DND-41 (cell line): Measurements from ENCODE around the gene RGS1.

Source experiments
- ATAC-seq: fragments of 200-7000 bp; cut with Tn5 transposase; 3 replicates; pipeline ENCODE4 v1.9.1; 2021; ENCODE audit warnings: low read depth; ENCODE audit not compliant: insufficient read depth
- DNase-seq: peaks from one replicate; pipeline ENCODE4 v3.0.0-alpha.2; 2020
- H2AFZ ChIP-seq: 2 replicates; pipeline ENCODE4 v1.6.0; 2012; ENCODE audit warnings: low read depth, low read length
- H3K27ac ChIP-seq: 2 replicates; pipeline ENCODE4 v1.5.1; 2012; ENCODE audit warnings: low read length, inconsistent platforms
- H3K27me3 ChIP-seq: fragments of 200-600 bp; sonication (generic); 2 replicates; pipeline ENCODE4 v1.6.0; 2012; ENCODE audit warnings: low read length, mild to moderate bottlenecking, inconsistent platforms; ENCODE audit not compliant: insufficient read depth, poor library complexity
- H3K36me3 ChIP-seq: 2 replicates; pipeline ENCODE4 v1.5.1; 2012; ENCODE audit warnings: low read length, inconsistent platforms; ENCODE audit not compliant: insufficient read depth
- H3K4me1 ChIP-seq: 2 replicates; pipeline ENCODE4 v1.5.1; 2012; ENCODE audit warnings: mild to moderate bottlenecking, low read length; ENCODE audit not compliant: insufficient read depth
- H3K4me2 ChIP-seq: 2 replicates; pipeline ENCODE4 v1.6.0; 2012; ENCODE audit warnings: mild to moderate bottlenecking, moderate library complexity, low read length, inconsistent platforms; ENCODE audit not compliant: insufficient read depth
- H3K4me3 ChIP-seq, 2 experiments: fragments of 200-600 bp in 1 of 2; shearing (Covaris generic) in 1 of 2; 2 replicates each; pipeline ENCODE4 v1.5.1; 2012 to 2016; ENCODE audit warnings: inconsistent platforms in 2 of 2, low read length in 2 of 2, mild to moderate bottlenecking in 2 of 2, low read depth in 1 of 2, moderate library complexity in 1 of 2
- H3K79me2 ChIP-seq: 2 replicates; pipeline ENCODE4 v1.6.0; 2012; ENCODE audit warnings: low read length, inconsistent platforms; ENCODE audit not compliant: insufficient read depth
- H3K9ac ChIP-seq: 2 replicates; pipeline ENCODE4 v1.6.0; 2012; ENCODE audit warnings: low read depth, mild to moderate bottlenecking, inconsistent platforms, low read length, moderate library complexity
- H3K9me3 ChIP-seq: 2 replicates; pipeline ENCODE4 v1.5.1; 2012; ENCODE audit warnings: low read length, moderate library complexity, mild to moderate bottlenecking, inconsistent platforms; ENCODE audit not compliant: insufficient read depth, severe bottlenecking
- H4K20me1 ChIP-seq: 2 replicates; pipeline ENCODE4 v1.6.0; 2012; ENCODE audit warnings: low read length; ENCODE audit not compliant: insufficient read depth
- CTCF ChIP-seq: IDR thresholded peaks from 2 replicates; pipeline ENCODE4 v1.5.1; 2012; ENCODE audit warnings: borderline replicate concordance, low read length, moderate library complexity, mild to moderate bottlenecking; ENCODE audit not compliant: poor library complexity, severe bottlenecking; ENCODE audit errors: extremely low read depth
- EZH2 ChIP-seq: IDR thresholded peaks from 3 replicates; pipeline ENCODE4 v1.6.1; 2012; ENCODE audit warnings: borderline replicate concordance, low read depth, mild to moderate bottlenecking, moderate library complexity, low read length, inconsistent platforms; ENCODE audit not compliant: severe bottlenecking

Gene RGS1

DNA sequence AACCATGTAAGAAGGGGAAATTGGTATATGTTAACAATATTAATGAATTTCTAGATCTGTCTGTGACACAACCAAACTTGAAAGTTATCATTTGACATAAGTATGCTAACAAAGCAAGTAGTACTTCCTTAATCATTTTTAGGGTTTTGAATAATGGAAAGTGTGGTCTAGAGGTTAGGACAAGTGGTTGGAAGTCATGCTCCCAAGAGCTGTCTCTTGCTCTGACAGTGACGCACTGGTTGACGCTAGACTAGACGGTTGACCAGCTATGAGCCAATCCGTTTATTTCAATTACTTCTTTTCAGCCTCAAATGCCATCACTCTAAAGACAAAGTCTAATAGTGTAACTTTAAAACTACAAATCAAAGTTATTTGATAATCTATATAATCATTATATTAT is 20.7 kb upstream of the RGS1 start:
- ATAC-seq = no peak
- H3K9ac ChIP-seq = no peak overlapping the region

GRCh38 chr1:192555399-192555798 is 20.2 kb upstream of the RGS1 start:
- no peak for DNase-seq
- no peaks in the 10 kb centered on the region for H4K20me1 ChIP-seq
- no peaks in the 10 kb centered on the region for H3K27me3 ChIP-seq
- 0 out of 2 replicates have a peak overlapping the region, but pooled peaks have one; percentile 9 for H2AFZ ChIP-seq
- no peak for ATAC-seq
- no peak overlapping the region for H3K4me2 ChIP-seq
- H3K4me1 ChIP-seq = peaks cover 74% of the 10 kb centered on the region
- no peak overlapping the region for H3K4me3 ChIP-seq
- H3K9ac ChIP-seq = no peak overlapping the region
- TF ChIP-seq EZH2 = no peak
- no peak for TF ChIP-seq CTCF
- H3K79me2 ChIP-seq = peaks cover 4% of the 10 kb centered on the region
- no peaks in the 10 kb centered on the region for H3K9me3 ChIP-seq
- H3K36me3 ChIP-seq = no peaks in the 10 kb centered on the region
- 0 out of 2 replicates have a peak overlapping the region, but pooled peaks have one; percentile 39 for H3K27ac ChIP-seq

More for the DNA sequence above, 20.7 kb upstream of the RGS1 start:
- Histone ChIP-seq H2AFZ (no peak overlapping the region), H3K9me3 (no peaks in the 10 kb centered on the region), H3K79me2 (peaks cover 4% of the 10 kb centered on the region), H3K27ac (peak overlapping the region; percentile 30; the same call in 1 of the 2 replicates), H4K20me1 (no peaks in the 10 kb centered on the region), H3K27me3 (no peaks in the 10 kb centered on the region), H3K36me3 (no peaks in the 10 kb centered on the region), H3K4me3 (no peak overlapping the region), H3K4me2 (no peak overlapping the region), H3K4me1 (peaks cover 74% of the 10 kb centered on the region)
- TF ChIP-seq EZH2 (no peak), CTCF (no peak)
- DNase-seq = no peak

DNA sequence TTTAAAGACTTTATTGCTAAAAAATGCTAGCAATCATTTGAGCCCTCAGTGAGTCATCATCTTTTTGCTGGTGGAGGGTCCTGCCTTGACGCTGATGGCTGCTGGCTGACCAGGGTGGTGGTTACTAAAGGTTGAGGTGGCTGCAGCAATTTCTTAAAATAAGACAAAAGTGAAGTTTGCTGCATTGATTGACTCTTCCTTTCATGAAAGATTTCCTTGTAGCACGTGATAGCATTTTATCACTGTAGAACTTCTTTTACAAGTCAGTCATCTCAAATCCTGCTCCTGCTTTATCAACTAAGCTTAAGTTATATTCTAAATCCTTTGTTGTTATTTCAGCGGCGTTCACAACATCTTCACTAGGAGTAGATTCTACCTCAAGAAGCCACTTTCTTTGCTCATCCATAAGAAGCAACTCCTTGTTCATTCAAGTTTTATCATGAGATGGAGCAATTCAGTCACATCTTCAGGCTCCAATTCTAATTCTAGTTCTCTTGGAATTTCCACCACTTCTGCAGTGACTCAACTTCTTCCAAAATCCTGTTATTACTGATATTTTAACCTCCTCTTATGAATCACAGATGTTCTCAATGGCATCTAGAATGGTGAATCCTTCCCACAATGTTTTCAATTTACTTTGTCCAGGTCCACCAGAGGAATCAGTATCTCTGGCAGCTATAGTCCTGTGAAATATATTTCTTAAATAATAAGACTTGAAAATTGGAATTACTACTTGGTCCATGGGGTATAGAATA is 17.6 kb upstream of the RGS1 start:
- Histone ChIP-seq H2AFZ (no peak overlapping the region), H3K9ac (no peak overlapping the region), H3K27ac (peak overlapping the region; percentile 75; the same call in 1 of the 2 replicates), H3K36me3 (no peaks in the 10 kb centered on the region), H3K4me3 (no peak overlapping the region), H3K27me3 (no peaks in the 10 kb centered on the region), H3K9me3 (no peaks in the 10 kb centered on the region), H3K79me2 (no peaks in the 10 kb centered on the region), H3K4me2 (no peak overlapping the region; the same call in 1 of the 2 replicates), H3K4me1 (peaks cover 71% of the 10 kb centered on the region), H4K20me1 (no peaks in the 10 kb centered on the region)
- DNase-seq = no peak
- no peak for ATAC-seq
- TF ChIP-seq EZH2 (no peak), CTCF (no peak)
